ENCODE data around the gene BAHCC1.

- no peak for TF ChIP-seq EZH2phosphoT487 (IDR thresholded peaks at IDR 0.05; ENCODE audit: borderline replicate concordance)
- TF ChIP-seq, protein P1, sequence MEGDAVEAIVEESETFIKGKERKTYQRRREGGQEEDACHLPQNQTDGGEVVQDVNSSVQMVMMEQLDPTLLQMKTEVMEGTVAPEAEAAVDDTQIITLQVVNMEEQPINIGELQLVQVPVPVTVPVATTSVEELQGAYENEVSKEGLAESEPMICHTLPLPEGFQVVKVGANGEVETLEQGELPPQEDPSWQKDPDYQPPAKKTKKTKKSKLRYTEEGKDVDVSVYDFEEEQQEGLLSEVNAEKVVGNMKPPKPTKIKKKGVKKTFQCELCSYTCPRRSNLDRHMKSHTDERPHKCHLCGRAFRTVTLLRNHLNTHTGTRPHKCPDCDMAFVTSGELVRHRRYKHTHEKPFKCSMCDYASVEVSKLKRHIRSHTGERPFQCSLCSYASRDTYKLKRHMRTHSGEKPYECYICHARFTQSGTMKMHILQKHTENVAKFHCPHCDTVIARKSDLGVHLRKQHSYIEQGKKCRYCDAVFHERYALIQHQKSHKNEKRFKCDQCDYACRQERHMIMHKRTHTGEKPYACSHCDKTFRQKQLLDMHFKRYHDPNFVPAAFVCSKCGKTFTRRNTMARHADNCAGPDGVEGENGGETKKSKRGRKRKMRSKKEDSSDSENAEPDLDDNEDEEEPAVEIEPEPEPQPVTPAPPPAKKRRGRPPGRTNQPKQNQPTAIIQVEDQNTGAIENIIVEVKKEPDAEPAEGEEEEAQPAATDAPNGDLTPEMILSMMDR (conservative IDR thresholded peaks at IDR 0.05; ENCODE audit: low read length): no peak
Observed at GRCh38 chr17:81413497-81414135, 18.4 kb downstream of the BAHCC1 start.
